HEK293 (cell line): Measurements from ENCODE around the gene ABHD5.

Experiments
- CTCF ChIA-PET: fragments of 350-600 bp; formaldehyde crosslinking; extraction: SDS; loops from one replicate; lab custom pipeline; 2021; ENCODE audit warnings: antibody characterized with exemption; lab: Yijun Ruan, JAX
- POLR2A ChIA-PET: fragments of 300-600 bp; formaldehyde crosslinking; extraction: SDS; loops from one replicate; lab custom pipeline; 2020; ENCODE audit warnings: antibody characterized with exemption, inconsistent platforms; lab: Yijun Ruan, JAX
- H3K27ac ChIP-seq: fragments of 200-500 bp; sonication (Bioruptor generic); 2 replicates; pipeline ENCODE4 v1.5.1; 2014; ENCODE audit warnings: low read depth, low read length, control low read depth, inconsistent platforms; ENCODE audit errors: extremely low read depth
- H3K36me3 ChIP-seq, 2 experiments: fragments of 200-500 bp in 1 of 2; sonication (Bioruptor generic) in 1 of 2; 1 replicate in 1 of 2; 2 replicates in 1 of 2; pipeline ENCODE4 v1.5.1; 2014 to 2017; ENCODE audit warnings: inconsistent platforms in 2 of 2, low read length in 2 of 2; ENCODE audit not compliant: control insufficient read depth in 2 of 2, insufficient read depth in 1 of 2
- H3K4me1 ChIP-seq: fragments of 200-500 bp; sonication (Bioruptor generic); 2 replicates; pipeline ENCODE4 v1.5.1; 2014; ENCODE audit warnings: mild to moderate bottlenecking, low read length, inconsistent platforms; ENCODE audit not compliant: control insufficient read depth, insufficient read depth
- H3K4me3 ChIP-seq: 2 replicates; pipeline ENCODE4 v1.5.1; 2011; ENCODE audit warnings: low read depth, mild to moderate bottlenecking, control low read depth, low read length, moderate library complexity
- H3K9me3 ChIP-seq: fragments of 200-500 bp; sonication (Bioruptor generic); 2 replicates; pipeline ENCODE4 v1.5.1; 2014; ENCODE audit warnings: low read depth, low read length, inconsistent platforms; ENCODE audit not compliant: control insufficient read depth, insufficient read depth
- INSM2 ChIP-seq: fragments of 450-650 bp; formaldehyde crosslinking; IDR thresholded peaks from 2 replicates; pipeline ENCODE4 v1.5.1; 2016; ENCODE audit warnings: missing biosample characterization, missing genetic modification characterization
- KLF9 ChIP-seq: fragments of 450-650 bp; formaldehyde crosslinking; IDR thresholded peaks from 2 replicates; pipeline ENCODE4 v1.5.1; 2016; ENCODE audit warnings: missing biosample characterization, missing genetic modification characterization, low read depth
- RBAK ChIP-seq: fragments of 450-650 bp; formaldehyde crosslinking; IDR thresholded peaks from 2 replicates; pipeline ENCODE4 v1.5.1; 2016; ENCODE audit warnings: missing biosample characterization, missing genetic modification characterization
- ZBTB49 ChIP-seq: fragments of 450-650 bp; formaldehyde crosslinking; IDR thresholded peaks from 2 replicates; pipeline ENCODE4 v1.5.1; 2016; ENCODE audit warnings: missing biosample characterization, missing genetic modification characterization, low read depth
- ZFP41 ChIP-seq: fragments of 450-650 bp; formaldehyde crosslinking; IDR thresholded peaks from 2 replicates; pipeline ENCODE4 v1.5.1; 2016; ENCODE audit warnings: missing biosample characterization, missing genetic modification characterization, borderline replicate concordance
- ZFP69B ChIP-seq: fragments of 450-650 bp; formaldehyde crosslinking; IDR thresholded peaks from 2 replicates; pipeline ENCODE4 v1.5.1; 2016; ENCODE audit warnings: missing biosample characterization, missing genetic modification characterization
- ZNF132 ChIP-seq: fragments of 450-650 bp; formaldehyde crosslinking; IDR thresholded peaks from 2 replicates; pipeline ENCODE4 v1.5.1; 2017; ENCODE audit warnings: missing biosample characterization, missing genetic modification characterization, borderline replicate concordance
- ZNF184 ChIP-seq: fragments of 450-650 bp; IDR thresholded peaks from 2 replicates; pipeline ENCODE4 v1.5.1; 2018; ENCODE audit warnings: missing biosample characterization, mild to moderate bottlenecking, missing genetic modification characterization
- ZNF302 ChIP-seq: fragments of 450-650 bp; formaldehyde crosslinking; IDR thresholded peaks from 2 replicates; pipeline ENCODE4 v1.5.1; 2016; ENCODE audit warnings: missing biosample characterization, missing genetic modification characterization, low read depth
- ZNF335 ChIP-seq: fragments of 450-650 bp; formaldehyde crosslinking; conservative IDR thresholded peaks from 2 replicates; pipeline ENCODE4 v1.5.1; 2016; ENCODE audit warnings: missing biosample characterization, missing genetic modification characterization
- ZNF354C ChIP-seq: fragments of 450-650 bp; formaldehyde crosslinking; IDR thresholded peaks from 2 replicates; pipeline ENCODE4 v1.5.1; 2016; ENCODE audit warnings: missing biosample characterization, missing genetic modification characterization, low read depth, borderline replicate concordance
- ZNF366 ChIP-seq: fragments of 450-650 bp; formaldehyde crosslinking; conservative IDR thresholded peaks from 2 replicates; pipeline ENCODE4 v1.5.1; 2016; ENCODE audit warnings: missing biosample characterization, missing genetic modification characterization
- ZNF558 ChIP-seq: fragments of 450-650 bp; formaldehyde crosslinking; IDR thresholded peaks from 2 replicates; pipeline ENCODE4 v1.5.1; 2016; ENCODE audit warnings: missing biosample characterization, missing genetic modification characterization
- ZNF571 ChIP-seq: fragments of 450-650 bp; formaldehyde crosslinking; IDR thresholded peaks from 2 replicates; pipeline ENCODE4 v1.5.0; 2017; ENCODE audit warnings: missing biosample characterization, missing genetic modification characterization
- ZNF596 ChIP-seq: fragments of 450-650 bp; IDR thresholded peaks from 2 replicates; pipeline ENCODE4 v1.5.0; 2018; ENCODE audit warnings: missing biosample characterization, mild to moderate bottlenecking, missing genetic modification characterization, moderate library complexity
- ZNF600 ChIP-seq: fragments of 450-650 bp; formaldehyde crosslinking; IDR thresholded peaks from 2 replicates; pipeline ENCODE4 v1.5.1; 2016; ENCODE audit warnings: missing biosample characterization, missing genetic modification characterization
- ZNF677 ChIP-seq: fragments of 450-650 bp; IDR thresholded peaks from 2 replicates; pipeline ENCODE4 v1.5.0; 2018; ENCODE audit warnings: missing biosample characterization, mild to moderate bottlenecking, missing genetic modification characterization, moderate library complexity
- ZNF76 ChIP-seq: fragments of 450-650 bp; formaldehyde crosslinking; IDR thresholded peaks from 2 replicates; pipeline ENCODE4; 2016; ENCODE audit warnings: low read depth, missing biosample characterization, missing genetic modification characterization, borderline replicate concordance
- ZSCAN16 ChIP-seq: fragments of 450-650 bp; formaldehyde crosslinking; IDR thresholded peaks from 2 replicates; pipeline ENCODE4 v1.5.1; 2016; ENCODE audit warnings: missing biosample characterization, missing genetic modification characterization
- TF ChIP-seq, protein P1 (sequence below): fragments of 450-650 bp; formaldehyde crosslinking; IDR thresholded peaks from 2 replicates; pipeline ENCODE4 v1.5.1; 2017; ENCODE audit warnings: missing biosample characterization, missing genetic modification characterization
- TF ChIP-seq, protein P2 (sequence below): fragments of 450-650 bp; formaldehyde crosslinking; IDR thresholded peaks from 2 replicates; pipeline ENCODE4 v1.5.1; 2016; ENCODE audit warnings: missing biosample characterization, missing genetic modification characterization
- TF ChIP-seq, protein P3 (sequence below): fragments of 450-650 bp; formaldehyde crosslinking; IDR thresholded peaks from 2 replicates; pipeline ENCODE4 v1.5.1; 2016; ENCODE audit warnings: missing biosample characterization, missing genetic modification characterization

Gene ABHD5

GRCh38 chr3:43773273-43774094 lies 82.7 kb downstream of the ABHD5 start:
- no peak overlapping the region for H3K4me3 ChIP-seq
- H3K27ac ChIP-seq, result no peak overlapping the region
- H3K36me3 ChIP-seq, result no peaks in the 10 kb centered on the region
- TF ChIP-seq ZNF184 (no peak), ZNF571 (no peak), ZSCAN16 (tag by site-specific recombination) (no peak), ZNF558 (no peak), ZNF596 (tag by site-specific recombination) (no peak), RBAK (tag by site-specific recombination) (no peak), ZNF76 (tag by site-specific recombination) (no peak), ZNF677 (no peak), ZNF354C (tag by site-specific recombination) (no peak), INSM2 (tag by site-specific recombination) (no peak), ZFP41 (tag by site-specific recombination) (no peak), ZNF335 (no peak), KLF9 (tag by site-specific recombination) (no peak)
- TF ChIP-seq, protein P1, sequence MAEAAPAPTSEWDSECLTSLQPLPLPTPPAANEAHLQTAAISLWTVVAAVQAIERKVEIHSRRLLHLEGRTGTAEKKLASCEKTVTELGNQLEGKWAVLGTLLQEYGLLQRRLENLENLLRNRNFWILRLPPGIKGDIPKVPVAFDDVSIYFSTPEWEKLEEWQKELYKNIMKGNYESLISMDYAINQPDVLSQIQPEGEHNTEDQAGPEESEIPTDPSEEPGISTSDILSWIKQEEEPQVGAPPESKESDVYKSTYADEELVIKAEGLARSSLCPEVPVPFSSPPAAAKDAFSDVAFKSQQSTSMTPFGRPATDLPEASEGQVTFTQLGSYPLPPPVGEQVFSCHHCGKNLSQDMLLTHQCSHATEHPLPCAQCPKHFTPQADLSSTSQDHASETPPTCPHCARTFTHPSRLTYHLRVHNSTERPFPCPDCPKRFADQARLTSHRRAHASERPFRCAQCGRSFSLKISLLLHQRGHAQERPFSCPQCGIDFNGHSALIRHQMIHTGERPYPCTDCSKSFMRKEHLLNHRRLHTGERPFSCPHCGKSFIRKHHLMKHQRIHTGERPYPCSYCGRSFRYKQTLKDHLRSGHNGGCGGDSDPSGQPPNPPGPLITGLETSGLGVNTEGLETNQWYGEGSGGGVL (tag by site-specific recombination), result no peak
- H3K9me3 ChIP-seq, result no peaks in the 10 kb centered on the region
- ChIA-PET POLR2A (no interaction called here), CTCF (no interaction called here)
- no peaks in the 10 kb centered on the region for H3K4me1 ChIP-seq

GRCh38 chr3:43774799-43775198 lies 84.1 kb downstream of the ABHD5 start:
- Histone ChIP-seq H3K4me1 (no peaks in the 10 kb centered on the region), H3K9me3 (no peaks in the 10 kb centered on the region), H3K36me3 (no peaks in the 10 kb centered on the region), H3K4me3 (no peak overlapping the region), H3K27ac (no peak overlapping the region)
- CTCF ChIA-PET, result interaction anchor here (0.6 kb wide), 1 partner anchor 188 kb away, joined by 3 read pairs; no protein-coding TSS in a partner anchor
- TF ChIP-seq ZNF132 (tag by site-specific recombination) (no peak), ZFP69B (no peak), ZNF302 (tag by site-specific recombination) (no peak), ZBTB49 (no peak), ZNF366 (no peak), ZNF600 (tag by site-specific recombination) (no peak)
- TF ChIP-seq, protein P2, sequence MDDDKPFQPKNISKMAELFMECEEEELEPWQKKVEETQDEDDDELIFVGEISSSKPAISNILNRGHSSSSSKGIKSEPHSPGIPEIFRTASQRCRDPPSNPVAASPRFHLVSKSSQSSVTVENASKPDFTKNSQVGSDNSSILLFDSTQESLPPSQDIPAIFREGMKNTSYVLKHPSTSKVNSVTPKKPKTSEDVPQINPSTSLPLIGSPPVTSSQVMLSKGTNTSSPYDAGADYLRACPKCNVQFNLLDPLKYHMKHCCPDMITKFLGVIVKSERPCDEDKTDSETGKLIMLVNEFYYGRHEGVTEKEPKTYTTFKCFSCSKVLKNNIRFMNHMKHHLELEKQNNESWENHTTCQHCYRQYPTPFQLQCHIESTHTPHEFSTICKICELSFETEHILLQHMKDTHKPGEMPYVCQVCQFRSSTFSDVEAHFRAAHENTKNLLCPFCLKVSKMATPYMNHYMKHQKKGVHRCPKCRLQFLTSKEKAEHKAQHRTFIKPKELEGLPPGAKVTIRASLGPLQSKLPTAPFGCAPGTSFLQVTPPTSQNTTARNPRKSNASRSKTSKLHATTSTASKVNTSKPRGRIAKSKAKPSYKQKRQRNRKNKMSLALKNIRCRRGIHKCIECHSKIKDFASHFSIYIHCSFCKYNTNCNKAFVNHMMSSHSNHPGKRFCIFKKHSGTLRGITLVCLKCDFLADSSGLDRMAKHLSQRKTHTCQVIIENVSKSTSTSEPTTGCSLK, result no peak
- TF ChIP-seq, protein P3, sequence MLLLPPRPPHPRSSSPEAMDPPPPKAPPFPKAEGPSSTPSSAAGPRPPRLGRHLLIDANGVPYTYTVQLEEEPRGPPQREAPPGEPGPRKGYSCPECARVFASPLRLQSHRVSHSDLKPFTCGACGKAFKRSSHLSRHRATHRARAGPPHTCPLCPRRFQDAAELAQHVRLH (tag by site-specific recombination), result no peak
- POLR2A ChIA-PET, result no interaction called here
